HG03521 (cell line): ENCODE results near the gene TMEM130.
A peak's percentile ranks its signal among the peaks of the same experiment; 100 is the strongest.
"Not testable (repeated sequence)": the region's sequence is repeated elsewhere in the genome, so short reads cannot be mapped to it uniquely, and the experiment has no call there.

ENCODE experiments used
- ATAC-seq: cut with Tn5 transposase; IDR thresholded peaks from one replicate; pipeline ENCODE4 v1.9.1; 2021; ENCODE audit warnings: mild to moderate bottlenecking, moderate library complexity; ENCODE audit not compliant: unreplicated experiment

Gene TMEM130

GRCh38 chr7:98877692-98878364 lies 8.0 kb upstream of the TMEM130 start:
- no peak for ATAC-seq

GRCh38 chr7:98877146-98877545 lies 7.3 kb upstream of the TMEM130 start:
- no peak for ATAC-seq

- ATAC-seq: no peak
These were observed 5.7 kb upstream of the TMEM130 start for GRCh38 chr7:98875501-98875900.

- ATAC-seq: no peak
These were observed 5.1 kb upstream of the TMEM130 start for GRCh38 chr7:98874942-98875341.

- not testable (repeated sequence) for ATAC-seq
These were observed 3.8 kb upstream of the TMEM130 start for GRCh38 chr7:98873610-98874009.

- ATAC-seq: no peak
These were observed 2.6 kb upstream of the TMEM130 start for GRCh38 chr7:98872328-98872924.

GRCh38 chr7:98870807-98871491 lies 1.1 kb upstream of the TMEM130 start:
- no peak for ATAC-seq

- peak; percentile 71 for ATAC-seq
These were observed 372 bp upstream of the TMEM130 start for GRCh38 chr7:98870121-98870651.

GRCh38 chr7:98869027-98869596 lies 702 bp downstream of the TMEM130 start:
- ATAC-seq: no peak

GRCh38 chr7:98868450-98868849 lies 1.4 kb downstream of the TMEM130 start:
- ATAC-seq: no peak

- ATAC-seq: no peak
These were observed 3.0 kb downstream of the TMEM130 start for GRCh38 chr7:98866765-98867164.

- ATAC-seq: no peak
These were observed 3.5 kb downstream of the TMEM130 start for GRCh38 chr7:98866351-98866750.

GRCh38 chr7:98864731-98865453 lies 4.9 kb downstream of the TMEM130 start:
- no peak for ATAC-seq

- ATAC-seq: no peak
These were observed 6.2 kb downstream of the TMEM130 start for GRCh38 chr7:98863601-98864000.

GRCh38 chr7:98862716-98863420 lies 6.9 kb downstream of the TMEM130 start:
- ATAC-seq: no peak

- ATAC-seq: no peak
These were observed 7.6 kb downstream of the TMEM130 start for GRCh38 chr7:98862203-98862602.

GRCh38 chr7:98860071-98860470 lies 9.7 kb downstream of the TMEM130 start:
- ATAC-seq: no peak

GRCh38 chr7:98855610-98856422 lies 14.0 kb downstream of the TMEM130 start:
- ATAC-seq: no peak

GRCh38 chr7:98852826-98853225 lies 17.0 kb downstream of the TMEM130 start:
- ATAC-seq: no peak
